GM06990 (cell line): ENCODE data around the gene PRPF19.

Experiments used
- DNase-seq: peaks from one replicate; pipeline ENCODE4 v3.0.0-alpha.2; 2011; ENCODE audit not compliant: insufficient read length; ENCODE audit errors: extremely low read depth
- H3K27me3 ChIP-seq: replicated peaks from 2 replicates; pipeline ENCODE4 v1.6.0; 2011; ENCODE audit warnings: low read length; ENCODE audit not compliant: control insufficient read depth, insufficient read depth
- H3K36me3 ChIP-seq: 2 replicates; pipeline ENCODE4 v1.5.1; 2011; ENCODE audit warnings: low read length; ENCODE audit not compliant: control insufficient read depth, insufficient read depth
- H3K4me3 ChIP-seq: replicated peaks from 2 replicates; pipeline ENCODE4 v1.5.1; 2011; ENCODE audit warnings: low read depth, mild to moderate bottlenecking, control low read depth, low read length
- CTCF ChIP-seq: IDR thresholded peaks from 2 replicates; pipeline ENCODE4 v1.5.1; 2011; ENCODE audit warnings: low read length, control low read depth, mild to moderate bottlenecking, inconsistent platforms; ENCODE audit not compliant: insufficient read depth, poor library complexity, severe bottlenecking

The PRPF19 gene

GRCh38 chr11:60937144-60937527 lies 30.8 kb upstream of the PRPF19 start:
- no peak for DNase-seq
- TF ChIP-seq CTCF, result no peak
- H3K4me3 ChIP-seq, result no peak overlapping the region
- H3K36me3 ChIP-seq, result peaks cover 31% of the 10 kb centered on the region
- no peaks in the 10 kb centered on the region for H3K27me3 ChIP-seq

- H3K4me3 ChIP-seq, result no peak overlapping the region
- H3K36me3 ChIP-seq, result peaks cover 26% of the 10 kb centered on the region
- TF ChIP-seq CTCF, result no peak
- no peaks in the 10 kb centered on the region for H3K27me3 ChIP-seq
- no peak for DNase-seq
Observed at GRCh38 chr11:60936467-60937143, 30.2 kb upstream of the PRPF19 start.

- Histone ChIP-seq H3K4me3 (no peak overlapping the region), H3K27me3 (no peaks in the 10 kb centered on the region), H3K36me3 (peaks cover 23% of the 10 kb centered on the region)
- DNase-seq, result no peak
- no peak for TF ChIP-seq CTCF
Observed at GRCh38 chr11:60935676-60936442, 29.5 kb upstream of the PRPF19 start.

- no peaks in the 10 kb centered on the region for H3K27me3 ChIP-seq
- no peak for TF ChIP-seq CTCF
- peaks cover 18% of the 10 kb centered on the region for H3K36me3 ChIP-seq
- H3K4me3 ChIP-seq, result no peak overlapping the region
- peak; percentile 25 for DNase-seq
Observed at GRCh38 chr11:60934790-60935605, 28.6 kb upstream of the PRPF19 start.

GRCh38 chr11:60934124-60934789 lies 27.9 kb upstream of the PRPF19 start:
- Histone ChIP-seq H3K36me3 (peaks cover 15% of the 10 kb centered on the region), H3K27me3 (no peaks in the 10 kb centered on the region), H3K4me3 (no peak overlapping the region)
- no peak for TF ChIP-seq CTCF
- DNase-seq, result peak; percentile 38
